Hepatic stellate cell (primary cell): ENCODE measurements around the gene POLR2F.
"Not testable (repeated sequence)": the region's sequence is repeated elsewhere in the genome, so short reads cannot be mapped to it uniquely, and the experiment has no call there.

ENCODE experiments used
- DNase-seq: peaks from one replicate; pipeline ENCODE4 v3.0.0; 2011; ENCODE audit warnings: low spot score

Gene POLR2F

DNA sequence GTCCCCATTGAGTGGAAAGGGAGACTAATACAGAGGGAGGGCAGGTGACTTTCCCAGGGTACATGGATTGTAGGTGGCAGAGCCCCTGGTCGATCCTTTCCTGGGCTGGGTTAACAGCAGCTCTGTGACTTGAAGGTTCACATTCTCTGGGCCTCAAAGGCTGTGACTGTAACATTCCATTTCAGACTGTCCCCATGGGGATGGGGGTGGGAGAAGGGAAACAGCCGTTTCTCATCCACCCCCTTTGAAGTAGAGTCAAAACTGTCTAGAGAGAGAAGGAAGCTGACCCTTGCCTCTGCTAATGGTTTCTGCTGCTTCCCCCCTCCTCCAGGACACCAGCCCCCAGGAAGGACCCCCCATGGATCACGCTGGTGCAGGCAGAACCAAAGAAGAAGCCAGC, 28.2 kb upstream of the POLR2F start:
- DNase-seq: peak; percentile 63

GRCh38 chr22:37925767-37926166, 27.7 kb upstream of the POLR2F start:
- no peak for DNase-seq

DNA sequence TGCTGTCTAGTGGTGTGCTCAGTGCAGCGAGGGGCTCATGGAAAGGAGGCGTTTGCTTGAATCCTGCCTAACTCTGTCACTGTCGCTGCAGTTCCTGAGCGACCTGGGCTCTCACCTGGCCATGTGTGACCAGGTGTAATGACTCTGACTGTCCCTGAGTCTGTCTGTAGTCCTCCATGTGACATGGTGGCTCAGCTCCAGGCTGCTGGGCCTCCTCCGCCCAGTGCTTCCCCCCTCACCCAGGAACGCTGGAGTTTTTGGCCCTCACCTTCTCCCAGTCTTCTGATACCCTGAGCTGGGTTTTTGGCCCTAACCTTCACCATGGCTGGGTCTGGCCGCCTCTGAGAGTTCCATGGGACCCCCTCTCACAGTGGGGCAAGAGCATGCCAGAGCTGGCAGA, 27.1 kb upstream of the POLR2F start:
- DNase-seq: no peak

GRCh38 chr22:37926771-37927636, 26.5 kb upstream of the POLR2F start:
- no peak for DNase-seq

- DNase-seq: no peak
These were observed 25.9 kb upstream of the POLR2F start for GRCh38 chr22:37927637-37927936.

DNA sequence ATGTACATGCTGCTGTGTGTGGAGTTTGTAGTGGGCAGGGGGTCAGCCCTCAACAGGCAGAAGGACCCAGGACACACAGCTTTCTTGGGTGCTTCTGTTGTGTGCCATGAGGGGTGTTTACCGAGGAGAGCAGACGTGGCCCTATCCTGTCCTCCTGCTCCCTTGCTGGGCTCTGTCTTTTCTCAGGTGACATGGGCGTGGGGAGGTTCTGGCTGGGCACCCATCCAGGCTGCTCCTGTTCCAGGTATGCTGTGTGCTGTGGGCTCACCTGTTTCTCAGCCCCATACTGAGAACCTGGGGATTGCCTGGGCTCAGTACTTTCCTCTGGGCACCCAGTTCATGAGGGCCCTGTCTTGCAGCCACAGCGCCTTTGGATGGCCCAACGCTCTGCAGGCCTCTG, 24.1 kb upstream of the POLR2F start:
- DNase-seq: no peak

GRCh38 chr22:37930270-37930951, 23.1 kb upstream of the POLR2F start:
- peak; percentile 77 for DNase-seq

- DNase-seq: no peak
These were observed 22.5 kb upstream of the POLR2F start for GRCh38 chr22:37930952-37931440.

GRCh38 chr22:37931893-37932389, 21.6 kb upstream of the POLR2F start:
- DNase-seq: no peak

DNA sequence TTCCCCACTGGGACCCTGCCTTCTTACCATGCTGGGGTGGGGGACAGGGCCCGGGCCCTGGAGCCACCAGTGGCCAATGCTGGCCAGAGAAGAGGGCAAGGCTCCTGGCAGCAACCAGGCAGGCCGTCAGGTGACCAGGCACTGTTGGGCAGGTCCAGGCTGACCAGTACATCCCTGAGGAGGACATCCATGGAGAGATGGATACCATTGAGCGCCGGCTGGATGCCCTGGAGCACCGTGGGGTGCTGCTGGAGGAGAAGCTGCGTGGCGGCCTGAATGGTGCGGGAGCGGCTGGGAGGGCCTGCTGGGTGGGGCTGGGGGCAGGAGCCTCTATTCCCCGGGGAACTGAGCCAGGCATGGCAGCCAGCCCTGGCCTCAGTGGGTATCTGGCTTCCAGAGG, 21.1 kb upstream of the POLR2F start:
- DNase-seq: no peak

GRCh38 chr22:37932821-37933578, 20.5 kb upstream of the POLR2F start:
- DNase-seq: no peak

- peak; percentile 98 for DNase-seq
These were observed 19.7 kb upstream of the POLR2F start for GRCh38 chr22:37933711-37934376.

- no peak for DNase-seq
These were observed 12.7 kb upstream of the POLR2F start for GRCh38 chr22:37940698-37941376.

- no peak for DNase-seq
These were observed 11.4 kb upstream of the POLR2F start for GRCh38 chr22:37942133-37942532.

DNA sequence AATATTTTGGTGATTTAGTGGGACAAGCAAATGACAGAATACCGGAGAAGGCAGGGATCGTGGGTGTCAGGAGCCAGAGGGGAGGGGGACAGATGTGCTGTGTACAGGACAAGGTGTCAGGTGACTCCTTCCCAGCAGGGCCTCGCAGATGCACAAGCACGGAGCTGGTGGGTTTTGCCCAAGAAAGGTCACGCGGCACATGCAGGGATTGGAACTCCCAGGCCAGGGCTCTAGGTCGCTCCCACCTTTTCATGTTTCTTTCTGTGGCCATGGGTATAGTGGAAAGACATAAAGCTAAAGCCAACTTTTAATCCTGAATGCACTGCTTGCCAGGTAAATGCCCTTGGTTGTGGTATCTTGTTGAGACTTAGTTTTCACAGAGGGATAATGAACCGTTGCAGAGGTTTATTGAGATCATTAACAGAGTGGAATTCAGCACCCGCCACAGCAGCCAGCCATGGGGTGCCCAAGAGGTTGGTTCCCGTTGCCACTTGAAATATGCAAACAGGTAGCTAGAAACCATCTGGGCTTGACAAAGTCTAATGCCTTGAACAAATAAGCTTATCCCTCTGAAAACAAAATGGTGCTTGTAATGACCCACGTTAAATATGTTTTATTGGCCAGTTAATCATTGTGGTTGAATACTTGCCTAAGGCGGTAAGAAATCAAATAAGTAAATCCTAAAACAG, 10.2 kb upstream of the POLR2F start:
- DNase-seq: no peak

GRCh38 chr22:37943825-37944198, 9.7 kb upstream of the POLR2F start:
- no peak for DNase-seq

- not testable (repeated sequence) for DNase-seq
These were observed 9.1 kb upstream of the POLR2F start for GRCh38 chr22:37944423-37944822.

DNA sequence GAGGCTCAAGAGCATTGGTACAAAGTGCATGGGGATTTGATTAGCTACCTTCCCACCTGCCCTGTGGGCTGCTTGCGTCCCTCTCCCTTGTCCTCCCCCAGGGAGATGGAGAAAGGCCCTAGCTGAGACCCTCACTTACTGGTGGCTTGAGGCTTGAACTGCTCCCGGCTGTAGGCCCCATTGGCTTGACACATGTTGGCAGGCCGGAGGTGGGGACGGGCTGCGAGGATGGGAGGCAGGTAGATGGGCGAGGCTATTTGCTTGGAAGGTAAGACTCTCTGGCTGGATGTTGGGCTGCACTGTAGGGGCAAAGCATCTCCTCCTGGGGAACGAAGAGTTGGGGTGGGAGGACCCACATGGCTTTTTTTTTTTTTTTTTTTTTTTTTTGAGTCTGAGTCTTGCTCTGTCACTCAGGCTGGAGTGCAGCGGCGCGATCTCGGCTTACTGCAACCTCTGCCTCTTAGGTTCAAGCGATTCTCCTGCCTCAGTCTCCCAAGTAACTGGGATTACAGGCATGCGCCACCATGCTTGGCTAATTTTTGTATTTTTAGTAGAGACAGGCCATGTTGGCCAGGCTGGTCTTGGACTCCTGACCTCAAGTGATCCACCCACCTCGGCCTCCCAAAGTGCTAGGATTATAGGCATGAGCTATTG, 6.2 kb upstream of the POLR2F start:
- not testable (repeated sequence) for DNase-seq

- DNase-seq: peak; percentile 37
These were observed 2.2 kb upstream of the POLR2F start for GRCh38 chr22:37951305-37951704.

- DNase-seq: not testable (repeated sequence)
These were observed 870 bp upstream of the POLR2F start for GRCh38 chr22:37952629-37953028.
